GM21786 (cell line): ENCODE data around the gene SLC17A2.

Source experiments
- ATAC-seq: cut with Tn5 transposase; IDR thresholded peaks from one replicate; pipeline ENCODE4 v1.9.1; 2021; ENCODE audit not compliant: unreplicated experiment

The SLC17A2 gene

DNA sequence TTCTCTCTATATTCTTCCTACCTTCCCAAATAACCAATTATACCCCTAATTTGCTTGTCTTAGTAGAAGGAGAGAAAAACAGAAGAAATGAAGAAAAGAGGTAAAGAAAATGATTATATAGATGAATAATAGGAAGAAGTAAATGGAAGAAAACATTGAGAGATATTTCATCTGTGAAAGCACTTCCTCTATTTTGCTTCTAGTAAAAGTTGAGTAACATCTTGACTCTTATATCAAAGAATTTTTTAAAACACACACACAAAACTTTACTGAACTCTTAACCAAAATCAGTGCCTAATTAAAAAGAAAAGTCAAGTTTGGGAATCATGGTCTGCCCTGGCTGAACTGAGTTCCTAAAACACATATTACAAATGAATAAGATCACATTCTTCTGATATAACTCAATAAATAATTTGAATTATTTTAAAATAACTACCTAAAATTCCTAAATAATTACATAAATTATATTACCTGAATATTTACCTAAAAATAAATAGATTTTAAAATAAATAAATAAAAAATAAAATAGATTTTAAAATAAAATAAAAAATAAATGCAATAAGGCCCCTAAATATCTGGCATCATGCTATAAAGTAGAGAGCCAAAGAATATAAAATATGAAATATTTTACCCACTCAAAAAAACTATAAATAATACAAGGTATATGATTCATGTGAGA, 8.8 kb downstream of the SLC17A2 start:
- ATAC-seq = no peak

DNA sequence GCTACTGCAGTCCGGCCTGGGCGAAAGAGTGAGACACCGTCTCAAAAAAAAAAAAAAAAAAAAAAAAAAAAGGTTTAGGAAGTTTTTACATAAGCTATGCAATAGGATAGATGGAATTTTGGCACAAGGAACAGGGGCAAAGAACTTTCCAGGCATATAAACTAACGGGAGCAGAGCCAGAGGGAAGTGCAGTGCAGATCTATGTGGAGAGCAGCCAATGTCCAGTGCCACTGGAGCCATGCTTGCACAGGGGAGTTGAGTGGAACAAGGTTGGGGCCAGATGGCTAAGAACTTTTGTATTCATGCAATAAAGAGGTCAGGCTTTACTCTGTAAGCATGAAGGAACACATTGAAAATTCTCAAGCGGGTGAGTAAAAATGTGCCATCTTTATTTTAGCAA, 10.8 kb downstream of the SLC17A2 start:
- no peak for ATAC-seq

GRCh38 chr6:25918083-25918683, 12.3 kb downstream of the SLC17A2 start:
- no peak for ATAC-seq

DNA sequence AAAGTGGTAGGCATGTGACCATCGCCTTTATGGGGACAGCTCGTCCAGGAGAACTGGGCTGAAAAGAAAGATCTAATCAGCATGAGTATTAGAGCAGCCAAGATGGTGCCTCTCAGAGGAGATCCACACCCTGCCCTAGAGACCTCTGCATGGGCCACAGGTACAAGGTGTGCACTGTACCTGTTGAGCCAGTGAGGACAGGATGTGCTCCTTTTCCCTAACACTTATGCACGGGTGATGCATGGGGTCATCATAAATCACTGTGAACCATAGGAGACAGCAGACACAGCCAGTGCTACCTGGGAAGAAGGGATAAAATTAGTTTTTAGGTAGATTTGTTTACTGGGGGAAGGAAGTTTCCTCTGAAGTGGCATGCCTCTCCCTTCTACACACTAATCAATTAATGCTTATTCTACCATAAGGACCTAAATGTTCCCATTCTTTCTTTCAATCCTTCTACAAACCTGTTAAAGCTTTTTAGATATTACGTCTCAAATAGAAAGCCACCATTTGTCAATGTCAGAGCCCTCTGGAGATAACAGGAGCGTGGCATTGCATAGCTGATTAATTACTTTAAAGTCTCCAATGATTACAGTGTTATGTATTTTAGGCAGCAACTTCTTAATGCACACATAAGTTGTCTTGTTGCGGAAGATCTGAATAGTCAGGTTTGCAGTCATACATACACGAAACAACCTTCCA, 13.6 kb downstream of the SLC17A2 start:
- ATAC-seq = no peak

DNA sequence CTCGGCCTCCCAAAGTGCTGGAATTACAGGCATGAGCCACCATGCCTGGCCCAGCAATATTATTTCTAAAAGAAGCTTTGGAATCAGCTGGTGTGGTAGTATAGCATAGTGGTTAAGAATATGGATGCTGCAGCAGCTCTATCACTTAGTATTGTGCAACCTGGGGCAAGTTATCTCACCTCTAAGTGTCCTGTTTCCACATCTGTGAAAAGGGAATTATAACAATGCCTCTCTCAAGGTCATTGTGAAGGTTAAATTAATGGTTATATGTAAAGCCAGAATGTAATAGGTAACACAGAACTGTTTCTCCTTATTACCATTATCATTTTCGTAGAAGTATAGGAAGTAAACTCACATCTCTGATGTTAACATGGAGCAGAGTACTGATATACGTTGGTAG, 14.2 kb downstream of the SLC17A2 start:
- no peak for ATAC-seq

DNA sequence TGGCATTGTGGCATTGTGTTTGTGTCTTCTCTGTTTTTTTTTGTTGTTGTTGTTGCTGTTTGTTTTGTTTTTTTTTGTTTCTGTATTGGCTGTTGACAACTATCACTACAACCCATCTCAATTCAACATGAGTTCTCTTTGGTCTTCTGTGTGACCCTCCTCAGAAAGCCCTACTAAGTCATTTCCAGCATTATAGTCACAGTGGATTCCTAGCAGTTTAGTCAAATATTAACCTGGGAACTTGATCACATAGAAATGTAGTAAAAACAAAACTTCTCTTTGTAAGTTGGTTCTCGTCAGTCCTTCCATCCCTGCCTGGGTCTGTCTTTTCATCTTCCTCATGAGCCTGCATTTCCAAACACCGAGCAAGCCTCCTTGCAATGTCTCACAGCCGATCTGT, 16.8 kb downstream of the SLC17A2 start:
- no peak for ATAC-seq

GRCh38 chr6:25911351-25911750, 19.1 kb downstream of the SLC17A2 start:
- no peak for ATAC-seq

GRCh38 chr6:25907475-25908014, 22.9 kb downstream of the SLC17A2 start:
- ATAC-seq = no peak

DNA sequence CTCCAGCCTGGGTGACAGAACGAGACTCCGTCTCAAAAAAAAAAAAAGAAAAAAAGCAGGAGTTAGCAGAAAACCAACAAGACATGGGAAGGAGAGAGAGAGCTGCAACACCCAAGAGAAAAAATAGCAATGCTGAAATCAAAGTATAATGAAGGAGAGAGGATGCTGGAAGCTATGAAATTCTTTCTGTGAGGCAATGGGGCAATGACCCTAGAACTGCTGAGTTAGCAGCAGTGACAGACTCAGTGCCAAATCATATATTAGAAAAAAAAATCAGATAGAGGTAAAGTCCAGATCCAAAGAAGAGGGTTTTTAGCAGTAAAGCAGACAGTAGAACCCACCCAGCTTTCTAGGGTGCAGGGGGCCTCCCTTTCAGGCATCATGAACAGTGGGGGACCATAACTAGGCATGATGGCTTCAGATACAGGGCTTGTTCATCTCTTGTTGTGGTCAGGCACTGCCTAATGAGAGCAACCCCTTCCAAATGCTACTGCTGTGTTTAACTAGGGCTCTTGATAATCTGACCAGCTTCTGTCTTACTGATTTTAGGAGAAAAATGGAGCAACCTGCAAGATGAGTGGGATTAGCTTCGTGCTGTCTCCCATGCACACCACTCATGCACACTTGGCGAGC, 26.9 kb downstream of the SLC17A2 start:
- no peak for ATAC-seq

GRCh38 chr6:25902071-25902470, 28.4 kb downstream of the SLC17A2 start:
- no peak for ATAC-seq

GRCh38 chr6:25900843-25901242, 29.6 kb downstream of the SLC17A2 start:
- ATAC-seq = no peak

DNA sequence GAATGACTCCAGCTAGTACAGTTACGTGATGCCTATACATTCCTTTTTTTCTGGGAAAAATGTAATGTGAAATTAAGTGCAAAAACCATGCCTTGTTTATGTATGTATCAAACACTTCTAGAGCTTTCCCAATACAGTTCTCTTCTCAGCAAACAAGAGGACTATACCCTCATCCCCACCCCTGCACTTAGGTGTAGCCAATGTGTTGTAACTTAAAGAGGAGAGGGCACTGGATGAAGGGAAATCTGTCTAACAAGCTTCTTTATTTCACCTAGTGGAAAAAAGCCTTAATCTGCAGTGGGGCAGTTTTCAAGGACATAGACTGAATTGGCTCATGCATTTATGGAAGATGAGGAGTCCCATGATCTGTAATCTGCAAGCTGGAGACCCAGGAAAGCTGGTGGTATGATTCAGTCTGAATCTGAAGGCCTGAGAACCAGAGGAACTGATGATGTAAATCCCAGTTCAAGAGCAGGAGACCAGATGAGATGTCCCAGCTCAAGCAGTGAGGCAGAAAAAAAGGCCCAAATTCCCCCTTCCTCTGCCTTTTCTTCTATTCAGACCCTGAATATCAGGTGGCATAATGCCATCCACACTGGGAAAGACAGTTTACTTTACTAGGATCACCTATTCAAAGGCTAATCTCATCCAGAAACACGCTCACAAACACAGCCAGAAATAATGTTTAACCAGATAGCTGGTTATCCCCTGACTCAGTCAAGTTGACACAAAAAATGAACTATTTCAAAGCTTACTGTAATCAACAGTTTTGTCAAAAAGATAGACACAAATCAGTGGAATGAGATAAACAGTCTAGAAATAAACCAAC, 30.7 kb downstream of the SLC17A2 start:
- no peak for ATAC-seq

DNA sequence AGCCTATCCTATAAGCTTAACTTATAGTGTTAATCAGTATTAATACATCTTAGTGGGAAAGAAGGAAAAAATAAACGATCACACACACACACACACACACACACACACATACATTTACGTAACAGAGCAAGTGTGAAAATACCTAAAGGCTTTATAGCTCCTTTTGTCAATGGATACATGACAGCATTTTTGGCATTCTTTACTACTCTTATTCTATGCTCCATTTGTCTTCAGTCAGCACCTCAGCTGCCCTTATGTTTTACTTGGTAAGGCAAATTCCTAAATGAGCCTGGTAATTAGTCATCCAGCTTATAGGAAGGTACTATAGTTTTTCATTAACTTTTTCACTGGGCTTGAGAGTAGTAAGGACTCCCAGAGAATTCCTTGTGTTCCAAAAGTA, 31.4 kb downstream of the SLC17A2 start:
- ATAC-seq = no peak

DNA sequence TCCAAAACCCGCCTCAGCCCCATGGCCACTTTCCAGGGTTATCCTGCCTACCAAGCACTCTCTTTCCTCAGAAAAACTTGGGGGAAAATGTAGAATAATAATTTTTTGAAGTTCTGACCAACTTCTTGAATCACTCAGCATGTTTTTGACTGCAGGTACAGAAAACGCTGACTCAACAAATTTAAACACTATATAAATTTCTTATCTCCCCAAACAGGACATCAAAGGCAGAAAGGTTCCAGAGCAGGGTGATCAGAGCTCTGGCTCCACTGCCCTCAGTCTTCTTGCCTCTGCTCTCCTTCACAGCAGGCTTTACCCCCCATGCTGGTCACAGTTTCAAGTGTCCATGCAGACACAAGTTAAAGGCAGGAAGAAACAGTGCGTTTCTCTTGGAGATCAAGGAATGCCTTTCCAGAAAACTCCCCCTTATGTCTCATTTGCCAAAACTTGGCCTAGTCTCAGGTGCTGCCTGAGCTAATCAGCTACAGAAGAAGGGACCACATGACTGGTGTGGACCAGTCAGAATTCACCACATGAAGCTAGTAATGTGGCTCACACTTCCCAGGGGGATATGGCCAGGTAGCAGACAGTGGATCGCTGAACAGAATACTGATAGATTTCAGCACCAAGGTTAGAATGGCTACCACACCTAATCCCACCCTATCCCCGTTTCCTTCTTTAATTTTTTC, 32.1 kb downstream of the SLC17A2 start:
- ATAC-seq = no peak

DNA sequence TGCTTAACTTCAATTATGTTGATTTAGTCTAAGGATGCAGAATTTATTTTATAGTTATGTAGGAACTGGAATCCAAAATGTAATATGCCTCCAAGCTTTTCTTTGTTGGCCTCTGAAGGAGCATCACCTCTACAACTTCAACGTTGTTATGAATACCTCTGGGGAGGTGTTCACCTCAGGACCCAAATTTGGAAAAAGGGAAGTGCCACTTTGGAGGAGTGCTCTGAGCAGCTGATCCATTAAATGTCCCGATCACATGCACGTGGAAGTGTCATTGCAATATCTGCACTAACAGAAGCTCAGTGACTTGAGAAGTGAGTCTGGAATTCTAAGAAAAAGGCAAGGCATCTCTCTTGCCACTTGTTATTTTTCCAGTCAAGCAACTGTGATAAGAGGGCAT, 34.2 kb downstream of the SLC17A2 start:
- ATAC-seq = no peak

- ATAC-seq = no peak
Measured at GRCh38 chr6:25895771-25896170, 34.7 kb downstream of the SLC17A2 start.

GRCh38 chr6:25893778-25894177, 36.7 kb downstream of the SLC17A2 start:
- no peak for ATAC-seq

- no peak for ATAC-seq
Measured at GRCh38 chr6:25892877-25893276, 37.6 kb downstream of the SLC17A2 start.

DNA sequence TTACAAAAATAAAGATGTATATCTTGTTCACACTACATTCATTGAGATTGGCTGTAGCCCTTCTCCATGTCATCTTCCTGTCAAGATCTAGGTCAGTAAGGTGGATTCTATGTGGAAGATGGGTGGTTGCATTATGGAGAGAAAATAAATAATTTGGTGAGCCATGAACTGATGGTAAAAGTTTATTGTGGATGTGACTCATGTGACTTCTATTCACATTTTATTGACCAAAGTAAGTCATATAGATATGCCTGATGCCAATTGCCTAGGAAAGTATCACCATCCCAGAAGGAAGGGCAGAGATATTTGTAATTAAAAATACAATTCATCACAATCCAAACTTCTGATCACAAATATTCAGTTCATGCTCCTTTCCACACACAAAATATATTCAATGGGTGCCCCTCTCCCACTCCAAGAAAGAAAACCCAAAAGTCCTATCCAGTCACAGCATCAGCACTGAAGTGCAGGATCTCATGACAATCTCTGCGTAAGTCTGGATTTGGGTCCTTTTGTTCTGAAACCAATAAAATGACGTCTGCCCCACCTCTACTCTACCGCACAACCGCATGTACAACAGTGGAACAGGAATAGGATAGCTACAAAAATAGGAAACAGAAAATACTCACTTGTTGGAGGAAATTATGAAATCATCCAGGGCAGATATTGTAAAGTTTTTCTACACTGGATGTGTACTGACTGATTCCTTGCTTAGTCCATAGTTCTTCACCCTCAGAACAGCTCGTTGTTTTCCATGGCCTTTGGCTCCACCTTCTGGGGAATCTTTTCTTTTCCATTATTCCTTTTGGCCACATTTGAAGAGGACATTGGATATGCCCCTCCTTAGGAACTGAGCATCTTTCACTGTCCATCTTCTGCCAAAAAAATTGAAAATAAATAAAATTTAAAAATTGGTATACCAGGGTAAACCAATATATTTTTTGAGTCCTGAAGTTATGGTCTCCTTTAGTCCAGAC, 40.3 kb downstream of the SLC17A2 start:
- no peak for ATAC-seq
